ENCODE measurements around the gene AK9.

Gene AK9

GRCh38 chr6:109508166-109508860 is 182.7 kb downstream of the AK9 start:
- no peak for DNase-seq

- DNase-seq, result no peak
Observed at GRCh38 chr6:109507490-109508072, 183.4 kb downstream of the AK9 start.

GRCh38 chr6:109506841-109507240 is 184.2 kb downstream of the AK9 start:
- DNase-seq, result no peak

- no peak for DNase-seq
Observed at GRCh38 chr6:109506314-109506713, 184.7 kb downstream of the AK9 start.

- no peak for DNase-seq
Observed at GRCh38 chr6:109503327-109504224, 187.4 kb downstream of the AK9 start.

- DNase-seq, result no peak
Observed at GRCh38 chr6:109498936-109499335, 192.1 kb downstream of the AK9 start.

- DNase-seq, result no peak
Observed at GRCh38 chr6:109498052-109498451, 192.9 kb downstream of the AK9 start.

- no peak for DNase-seq
Observed at GRCh38 chr6:109496036-109496772, 194.8 kb downstream of the AK9 start.

GRCh38 chr6:109493865-109494264 is 197.1 kb downstream of the AK9 start:
- DNase-seq, result no peak

- no peak for DNase-seq
Observed at GRCh38 chr6:109491207-109491938, 199.6 kb downstream of the AK9 start.

GRCh38 chr6:109490713-109491112 is 200.3 kb downstream of the AK9 start:
- DNase-seq, result no peak

GRCh38 chr6:109488001-109488400 is 203.0 kb downstream of the AK9 start:
- no peak for DNase-seq

- no peak for DNase-seq
Observed at GRCh38 chr6:109486068-109486467, 204.9 kb downstream of the AK9 start.

- DNase-seq, result no peak
Observed at GRCh38 chr6:109485266-109485935, 205.6 kb downstream of the AK9 start.

- no peak for DNase-seq
Observed at GRCh38 chr6:109484122-109484521, 206.9 kb downstream of the AK9 start.

- no peak for DNase-seq
Observed at GRCh38 chr6:109483735-109484057, 207.3 kb downstream of the AK9 start.

GRCh38 chr6:109482905-109483734 is 207.9 kb downstream of the AK9 start, which contains the start of gene ZBTB24:
Gene ZBTB24, minus strand, starts transcription at chr6:109483219. Its CDS starts 1,193 bp downstream, at chr6:109482026.
- DNase-seq, result peak; percentile 85

- no peak for DNase-seq
Observed at GRCh38 chr6:109480993-109481480, 210.0 kb downstream of the AK9 start.

- DNase-seq, result no peak
Observed at GRCh38 chr6:109478841-109479624, 212.0 kb downstream of the AK9 start.

Measured in activated effector memory CD4-positive, alpha-beta T cell treated with Interleukin-2 at 50 U/mL for 16 hours (primary cell).